CD4-positive, alpha-beta T cell treated with Interleukin-15 for 4 hours (primary cell): ENCODE data around the gene PPIP5K1.
"Not testable (repeated sequence)": the region's sequence is repeated elsewhere in the genome, so short reads cannot be mapped to it uniquely, and the experiment has no call there.

Experiments
- DNase-seq: peaks from one replicate; pipeline ENCODE4 v3.0.0-alpha.2; 2020; ENCODE audit warnings: low spot score

Gene PPIP5K1

DNA sequence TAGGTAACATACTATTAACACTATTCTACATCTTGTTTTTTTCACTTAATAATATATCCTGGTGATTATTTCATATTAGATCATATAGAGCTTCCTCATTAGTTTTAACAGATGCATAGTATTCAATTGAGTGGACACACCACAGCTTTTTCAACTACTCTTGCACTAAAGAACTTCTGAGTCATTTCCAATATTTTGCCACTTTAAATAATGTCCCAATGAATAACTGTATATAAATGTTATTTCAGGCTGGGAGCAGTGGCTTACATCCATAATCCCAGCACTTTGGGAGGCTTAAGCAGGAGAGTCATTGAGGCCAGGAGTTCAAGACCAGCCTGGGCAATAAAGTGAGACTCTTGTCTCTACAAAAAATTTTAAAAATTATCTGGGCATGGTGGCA, 45.7 kb downstream of the PPIP5K1 start:
- DNase-seq = no peak

DNA sequence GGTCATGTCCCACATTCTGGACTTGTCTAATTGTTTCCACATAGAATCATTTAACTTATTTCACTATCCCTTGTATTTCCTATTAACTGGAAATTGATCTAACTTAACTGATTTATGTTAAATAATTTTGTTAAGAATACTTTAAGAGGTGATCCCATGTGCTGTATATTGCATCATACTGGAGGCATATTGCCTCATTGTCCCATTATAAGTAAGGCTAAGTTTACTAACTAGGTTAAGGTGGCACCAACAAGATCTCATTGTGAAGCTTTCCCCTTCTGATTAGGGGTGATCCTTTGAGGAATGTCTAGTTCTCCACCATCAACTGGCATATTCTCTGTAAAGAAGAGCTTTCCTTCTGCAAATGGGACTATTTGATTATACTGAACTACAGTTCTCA, 48.2 kb downstream of the PPIP5K1 start:
- no peak for DNase-seq

DNA sequence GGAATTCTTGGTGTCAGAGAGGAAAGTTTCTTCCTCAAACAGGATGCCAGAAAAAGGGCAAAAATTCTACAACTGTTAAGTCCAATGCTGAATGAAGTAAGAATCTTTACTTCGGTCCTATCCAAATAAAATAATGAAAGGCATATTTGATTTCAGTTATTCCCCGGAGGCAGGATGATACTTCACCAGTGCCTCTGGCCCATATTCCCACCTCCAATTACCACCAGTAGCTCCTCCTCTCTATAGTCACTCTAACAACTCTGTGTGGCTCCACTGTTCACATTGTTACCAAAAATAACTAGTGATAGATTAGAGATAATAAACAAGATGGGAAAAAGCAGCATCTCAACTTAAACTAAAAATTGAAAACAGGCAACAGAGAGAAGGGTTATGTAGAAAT, 51.9 kb downstream of the PPIP5K1 start:
- DNase-seq = no peak

DNA sequence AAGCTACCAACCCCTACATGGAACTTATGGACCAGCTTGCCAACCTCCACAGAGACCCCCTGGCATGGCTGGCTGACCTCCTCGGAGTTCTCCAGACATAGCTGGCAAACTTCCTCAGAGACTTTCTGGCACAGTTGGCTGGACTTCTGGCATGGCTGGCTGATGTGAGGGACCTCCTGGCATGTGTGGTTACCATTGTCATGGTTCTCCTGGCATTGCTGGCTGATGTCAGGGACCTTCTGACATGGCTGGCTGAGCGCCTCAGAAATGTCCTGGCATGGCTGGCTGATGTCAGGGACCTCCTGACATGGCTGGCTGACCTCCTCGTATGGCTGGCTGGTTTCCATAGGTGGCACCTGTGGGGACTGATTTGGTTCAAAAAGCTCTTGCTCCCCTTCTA, 55.1 kb downstream of the PPIP5K1 start:
- no peak for DNase-seq

DNA sequence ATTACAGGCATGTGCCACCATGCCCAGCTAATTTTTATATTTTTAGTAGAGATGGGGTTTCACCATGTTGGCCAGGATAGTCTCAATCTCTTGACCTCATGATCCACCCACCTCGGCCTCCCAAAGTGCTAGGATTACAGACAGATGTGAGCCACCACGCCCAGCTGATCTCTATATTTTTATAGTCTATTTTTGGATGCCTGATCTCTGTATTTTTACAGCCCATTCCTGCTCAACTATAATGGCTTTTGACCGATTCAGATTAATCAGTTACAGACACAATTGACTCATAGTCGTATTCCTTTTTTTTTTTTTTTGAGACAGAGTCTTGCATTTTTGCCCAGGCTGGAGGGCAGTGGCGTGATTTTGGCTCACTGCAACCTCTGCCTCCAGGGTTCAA, 57.2 kb downstream of the PPIP5K1 start:
- not testable (repeated sequence) for DNase-seq

DNA sequence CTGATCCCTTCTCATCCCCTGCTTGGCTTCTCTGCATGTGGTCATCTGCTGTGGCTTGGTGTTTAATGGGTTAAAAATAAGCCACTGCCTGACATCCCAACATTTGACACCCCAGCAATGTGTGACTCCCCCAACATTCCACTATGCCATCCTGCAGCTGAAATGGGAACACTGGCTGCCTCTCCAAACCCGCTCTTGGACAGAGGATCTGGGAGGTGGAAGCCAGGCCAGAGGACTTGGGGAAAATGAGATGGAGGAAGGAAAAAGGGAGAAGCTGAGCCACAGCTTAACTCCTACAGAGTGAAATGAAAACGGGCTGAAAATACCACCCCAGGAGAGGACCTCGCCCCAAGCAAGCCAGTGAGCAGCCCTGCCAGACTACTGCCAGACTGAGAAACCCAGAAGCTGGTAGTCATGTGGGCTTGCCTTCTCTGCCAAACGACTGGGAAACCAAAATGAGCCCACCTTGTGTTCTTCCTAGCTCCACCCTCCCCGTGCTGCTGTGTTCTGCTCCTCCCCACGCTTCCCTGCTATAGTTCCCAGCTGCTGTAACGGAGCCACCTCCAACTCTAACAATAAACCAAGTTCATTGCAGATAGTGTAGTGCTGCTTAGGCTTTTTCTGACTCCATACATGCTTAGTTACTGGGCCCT, 58.9 kb downstream of the PPIP5K1 start:
- no peak for DNase-seq

DNA sequence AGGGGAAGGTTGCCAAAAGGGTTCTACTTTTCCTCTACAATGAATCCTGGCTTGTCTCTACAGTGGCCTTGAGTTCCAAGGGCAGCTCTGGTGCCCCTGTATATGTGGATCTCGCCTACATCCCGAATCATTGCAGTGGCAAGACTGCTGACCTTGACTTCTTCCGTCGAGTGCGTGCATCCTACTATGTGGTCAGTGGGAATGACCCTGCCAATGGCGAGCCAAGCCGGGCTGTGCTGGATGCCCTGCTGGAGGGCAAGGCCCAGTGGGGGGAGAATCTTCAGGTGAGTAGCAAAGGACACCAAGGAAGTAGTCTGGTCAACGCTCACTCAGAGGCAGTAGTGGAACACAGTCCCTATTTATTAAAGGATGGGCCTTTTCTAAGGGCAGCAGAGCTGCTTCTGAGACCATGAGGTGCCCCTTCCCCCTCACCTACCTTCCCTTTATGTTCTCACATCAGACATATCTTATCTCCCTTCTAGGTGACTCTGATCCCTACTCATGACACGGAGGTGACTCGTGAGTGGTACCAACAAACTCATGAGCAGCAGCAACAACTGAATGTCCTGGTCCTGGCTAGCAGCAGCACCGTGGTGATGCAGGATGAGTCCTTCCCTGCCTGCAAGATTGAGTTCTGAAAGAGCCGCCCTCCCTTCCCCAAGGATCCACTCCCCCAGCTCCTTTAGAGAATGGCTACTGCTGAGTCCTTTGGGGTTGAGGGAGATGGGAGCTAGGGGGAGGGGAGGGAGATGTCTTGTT, 60.2 kb downstream of the PPIP5K1 start:
- DNase-seq = no peak

DNA sequence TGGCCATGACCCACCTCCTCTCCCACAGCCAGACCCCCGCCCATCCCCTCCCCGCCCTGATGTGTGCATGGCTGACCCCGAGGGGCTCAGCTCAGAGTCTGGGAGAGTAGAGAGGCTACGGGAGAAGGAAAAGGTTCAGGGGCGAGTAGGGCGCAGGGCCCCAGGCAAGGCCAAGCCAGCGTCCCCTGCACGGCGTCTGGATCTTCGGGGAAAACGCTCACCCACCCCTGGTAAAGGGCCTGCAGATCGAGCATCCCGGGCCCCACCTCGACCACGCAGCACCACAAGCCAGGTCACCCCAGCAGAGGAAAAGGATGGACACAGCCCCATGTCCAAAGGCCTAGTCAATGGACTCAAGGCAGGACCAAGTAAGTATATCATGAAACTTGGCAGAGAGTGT, 60.9 kb downstream of the PPIP5K1 start:
- no peak for DNase-seq

DNA sequence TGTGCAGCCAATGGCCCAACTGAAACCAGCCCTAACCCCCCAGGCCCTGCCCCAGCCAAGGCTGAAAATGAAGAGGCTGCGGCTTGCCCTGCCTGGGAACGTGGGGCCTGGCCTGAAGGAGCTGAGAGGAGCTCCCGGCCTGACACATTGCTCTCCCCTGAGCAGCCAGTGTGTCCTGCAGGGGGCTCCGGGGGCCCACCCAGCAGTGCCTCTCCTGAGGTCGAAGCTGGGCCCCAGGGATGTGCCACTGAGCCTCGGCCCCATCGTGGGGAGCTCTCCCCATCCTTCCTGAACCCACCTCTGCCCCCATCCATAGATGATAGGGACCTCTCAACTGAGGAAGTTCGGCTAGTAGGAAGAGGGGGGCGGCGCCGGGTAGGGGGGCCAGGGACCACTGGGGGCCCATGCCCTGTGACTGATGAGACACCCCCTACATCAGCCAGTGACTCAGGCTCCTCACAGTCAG, 61.4 kb downstream of the PPIP5K1 start:
- no peak for DNase-seq

DNA sequence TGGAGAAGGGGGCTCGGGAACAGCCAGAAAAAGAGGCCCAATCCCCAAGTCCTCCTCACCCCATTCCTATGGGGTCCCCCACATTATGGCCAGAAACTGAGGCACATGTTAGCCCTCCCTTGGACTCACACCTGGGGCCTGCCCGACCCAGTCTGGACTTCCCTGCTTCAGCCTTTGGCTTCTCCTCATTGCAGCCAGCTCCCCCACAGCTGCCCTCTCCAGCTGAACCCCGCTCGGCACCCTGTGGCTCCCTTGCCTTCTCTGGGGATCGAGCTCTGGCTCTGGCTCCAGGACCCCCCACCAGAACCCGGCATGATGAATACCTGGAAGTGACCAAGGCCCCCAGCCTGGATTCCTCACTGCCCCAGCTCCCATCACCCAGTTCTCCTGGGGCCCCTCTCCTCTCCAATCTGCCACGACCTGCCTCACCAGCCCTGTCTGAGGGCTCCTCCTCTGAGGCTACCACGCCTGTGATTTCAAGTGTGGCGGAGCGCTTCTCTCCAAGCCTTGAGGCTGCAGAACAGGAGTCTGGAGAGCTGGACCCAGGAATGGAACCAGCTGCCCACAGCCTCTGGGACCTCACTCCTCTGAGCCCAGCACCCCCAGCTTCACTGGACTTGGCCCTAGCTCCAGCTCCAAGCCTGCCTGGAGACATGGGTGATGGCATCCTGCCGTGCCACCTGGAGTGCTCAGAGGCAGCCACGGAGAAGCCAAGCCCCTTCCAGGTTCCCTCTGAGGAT, 62.0 kb downstream of the PPIP5K1 start:
- DNase-seq = no peak

DNA sequence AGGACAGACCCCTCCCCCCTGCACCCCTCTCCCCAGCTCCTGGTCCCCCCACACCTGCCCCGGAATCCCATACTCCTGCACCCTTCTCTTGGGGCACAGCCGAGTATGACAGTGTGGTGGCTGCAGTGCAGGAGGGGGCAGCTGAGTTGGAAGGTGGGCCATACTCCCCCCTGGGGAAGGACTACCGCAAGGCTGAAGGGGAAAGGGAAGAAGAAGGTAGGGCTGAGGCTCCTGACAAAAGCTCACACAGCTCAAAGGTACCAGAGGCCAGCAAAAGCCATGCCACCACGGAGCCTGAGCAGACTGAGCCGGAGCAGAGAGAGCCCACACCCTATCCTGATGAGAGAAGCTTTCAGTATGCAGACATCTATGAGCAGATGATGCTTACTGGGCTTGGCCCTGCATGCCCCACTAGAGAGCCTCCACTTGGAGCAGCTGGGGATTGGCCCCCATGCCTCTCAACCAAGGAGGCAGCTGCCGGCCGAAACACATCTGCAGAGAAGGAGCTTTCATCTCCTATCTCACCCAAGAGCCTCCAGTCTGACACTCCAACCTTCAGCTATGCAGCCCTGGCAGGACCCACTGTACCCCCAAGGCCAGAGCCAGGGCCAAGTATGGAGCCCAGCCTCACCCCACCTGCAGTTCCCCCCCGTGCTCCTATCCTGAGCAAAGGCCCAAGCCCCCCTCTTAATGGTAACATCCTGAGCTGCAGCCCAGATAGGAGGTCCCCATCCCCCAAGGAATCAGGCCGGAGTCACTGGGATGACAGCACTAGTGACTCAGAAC, 62.8 kb downstream of the PPIP5K1 start:
- no peak for DNase-seq

DNA sequence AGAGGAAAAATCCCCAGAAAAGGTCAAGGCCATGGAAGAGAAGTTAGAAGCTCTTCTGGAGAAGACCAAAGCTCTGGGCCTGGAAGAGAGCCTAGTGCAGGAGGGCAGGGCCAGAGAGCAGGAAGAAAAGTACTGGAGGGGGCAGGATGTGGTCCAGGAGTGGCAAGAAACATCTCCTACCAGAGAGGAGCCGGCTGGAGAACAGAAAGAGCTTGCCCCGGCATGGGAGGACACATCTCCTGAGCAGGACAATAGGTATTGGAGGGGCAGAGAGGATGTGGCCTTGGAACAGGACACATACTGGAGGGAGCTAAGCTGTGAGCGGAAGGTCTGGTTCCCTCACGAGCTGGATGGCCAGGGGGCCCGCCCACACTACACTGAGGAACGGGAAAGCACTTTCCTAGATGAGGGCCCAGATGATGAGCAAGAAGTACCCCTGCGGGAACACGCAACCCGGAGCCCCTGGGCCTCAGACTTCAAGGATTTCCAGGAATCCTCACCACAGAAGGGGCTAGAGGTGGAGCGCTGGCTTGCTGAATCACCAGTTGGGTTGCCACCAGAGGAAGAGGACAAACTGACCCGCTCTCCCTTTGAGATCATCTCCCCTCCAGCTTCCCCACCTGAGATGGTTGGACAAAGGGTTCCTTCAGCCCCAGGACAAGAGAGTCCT, 63.6 kb downstream of the PPIP5K1 start:
- DNase-seq = no peak

DNA sequence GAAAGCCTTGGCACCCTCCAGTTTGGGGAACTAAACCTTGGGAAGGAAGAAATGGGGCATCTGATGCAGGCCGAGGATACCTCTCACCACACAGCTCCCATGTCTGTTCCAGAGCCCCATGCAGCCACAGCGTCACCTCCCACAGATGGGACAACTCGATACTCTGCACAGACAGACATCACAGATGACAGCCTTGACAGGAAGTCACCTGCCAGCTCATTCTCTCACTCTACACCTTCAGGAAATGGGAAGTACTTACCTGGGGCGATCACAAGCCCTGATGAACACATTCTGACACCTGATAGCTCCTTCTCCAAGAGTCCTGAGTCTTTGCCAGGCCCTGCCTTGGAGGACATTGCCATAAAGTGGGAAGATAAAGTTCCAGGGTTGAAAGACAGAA, 64.9 kb downstream of the PPIP5K1 start:
- DNase-seq = no peak

DNA sequence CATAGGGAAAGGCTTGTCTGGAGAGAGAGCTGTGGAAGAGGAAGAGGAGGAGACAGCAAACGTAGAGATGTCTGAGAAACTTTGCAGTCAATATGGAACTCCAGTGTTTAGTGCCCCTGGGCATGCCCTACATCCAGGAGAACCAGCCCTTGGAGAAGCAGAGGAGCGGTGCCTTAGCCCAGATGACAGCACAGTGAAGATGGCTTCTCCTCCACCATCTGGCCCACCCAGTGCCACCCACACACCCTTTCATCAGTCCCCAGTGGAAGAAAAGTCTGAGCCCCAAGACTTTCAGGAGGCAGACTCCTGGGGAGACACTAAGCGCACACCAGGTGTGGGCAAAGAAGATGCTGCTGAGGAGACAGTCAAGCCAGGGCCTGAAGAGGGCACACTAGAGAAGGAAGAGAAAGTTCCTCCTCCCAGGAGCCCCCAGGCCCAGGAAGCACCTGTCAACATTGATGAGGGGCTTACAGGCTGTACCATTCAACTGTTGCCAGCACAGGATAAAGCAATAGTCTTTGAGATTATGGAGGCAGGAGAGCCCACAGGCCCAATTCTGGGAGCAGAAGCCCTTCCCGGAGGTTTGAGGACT, 65.7 kb downstream of the PPIP5K1 start:
- no peak for DNase-seq

DNA sequence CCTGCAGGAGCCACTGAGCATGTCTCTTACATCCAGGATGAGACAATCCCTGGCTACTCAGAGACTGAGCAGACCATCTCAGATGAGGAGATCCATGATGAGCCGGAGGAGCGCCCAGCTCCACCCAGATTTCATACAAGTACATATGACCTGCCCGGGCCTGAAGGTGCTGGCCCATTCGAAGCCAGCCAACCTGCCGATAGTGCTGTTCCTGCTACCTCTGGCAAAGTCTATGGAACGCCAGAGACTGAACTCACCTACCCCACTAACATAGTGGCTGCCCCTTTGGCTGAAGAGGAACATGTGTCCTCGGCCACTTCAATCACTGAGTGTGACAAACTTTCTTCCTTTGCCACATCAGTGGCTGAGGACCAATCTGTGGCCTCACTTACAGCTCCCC, 66.4 kb downstream of the PPIP5K1 start:
- no peak for DNase-seq

DNA sequence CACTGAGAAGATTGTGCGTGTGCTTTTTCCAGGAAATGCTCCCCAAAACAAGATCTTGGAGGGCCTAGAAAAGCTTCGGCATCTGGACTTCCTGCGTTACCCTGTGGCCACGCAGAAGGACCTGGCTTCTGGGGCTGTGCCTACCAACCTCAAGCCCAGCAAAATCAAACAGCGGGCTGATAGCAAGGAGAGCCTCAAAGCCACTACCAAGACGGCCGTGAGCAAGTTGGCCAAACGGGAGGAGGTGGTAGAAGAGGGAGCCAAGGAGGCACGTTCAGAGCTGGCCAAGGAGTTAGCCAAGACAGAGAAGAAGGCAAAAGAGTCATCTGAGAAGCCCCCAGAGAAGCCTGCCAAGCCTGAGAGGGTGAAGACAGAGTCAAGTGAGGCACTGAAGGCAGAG, 67.8 kb downstream of the PPIP5K1 start:
- no peak for DNase-seq

DNA sequence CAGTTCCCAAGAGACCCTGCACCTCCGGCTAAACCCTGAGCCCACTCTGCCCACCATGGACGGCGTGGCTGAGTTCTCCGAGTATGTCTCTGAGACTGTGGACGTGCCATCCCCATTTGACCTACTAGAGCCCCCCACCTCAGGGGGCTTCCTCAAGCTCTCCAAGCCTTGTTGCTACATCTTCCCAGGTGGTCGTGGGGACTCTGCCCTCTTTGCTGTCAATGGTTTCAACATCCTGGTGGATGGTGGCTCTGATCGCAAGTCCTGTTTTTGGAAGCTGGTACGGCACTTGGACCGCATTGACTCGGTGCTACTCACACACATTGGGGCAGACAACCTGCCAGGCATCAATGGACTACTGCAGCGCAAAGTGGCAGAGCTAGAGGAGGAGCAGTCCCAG, 68.6 kb downstream of the PPIP5K1 start:
- no peak for DNase-seq

DNA sequence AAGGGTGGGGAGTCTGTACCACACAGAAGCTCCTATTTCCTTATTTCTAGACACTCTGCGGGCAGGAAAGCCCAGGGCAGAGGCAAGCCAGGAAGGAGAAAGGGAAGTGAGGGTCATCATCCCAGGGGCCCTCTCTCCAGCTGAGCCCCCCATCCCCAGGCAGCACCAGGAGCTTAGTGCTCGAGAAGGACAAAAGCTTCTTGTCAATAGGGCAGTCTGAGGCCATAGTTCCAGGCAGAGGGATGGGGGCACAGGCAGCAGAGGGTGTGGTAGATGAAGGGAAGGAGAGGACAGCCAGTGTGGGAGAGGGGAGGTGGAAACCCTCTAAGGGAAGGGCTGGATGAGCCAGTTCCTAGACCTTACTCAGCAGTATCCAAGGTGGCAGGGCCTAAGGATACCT, 69.9 kb downstream of the PPIP5K1 start:
- no peak for DNase-seq

DNA sequence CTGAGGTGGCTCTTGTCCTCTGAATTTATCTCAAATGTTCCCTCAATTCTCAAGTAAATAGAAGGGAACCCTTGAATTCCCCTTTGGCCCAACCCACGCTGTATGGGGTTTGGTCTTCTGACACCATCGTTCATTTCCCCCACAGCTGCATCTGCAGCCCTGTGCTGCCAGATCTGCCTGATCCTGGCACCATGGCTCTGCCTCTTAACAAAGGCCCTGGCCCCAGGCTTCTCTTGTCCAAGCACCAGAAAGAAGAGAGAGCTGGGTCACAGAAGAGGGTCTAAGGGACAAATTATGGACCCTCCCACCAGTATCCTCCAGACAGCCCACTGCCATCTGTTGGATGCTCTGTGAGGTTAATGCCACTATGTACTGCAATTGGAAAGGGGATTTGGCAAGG, 70.8 kb downstream of the PPIP5K1 start:
- no peak for DNase-seq

DNA sequence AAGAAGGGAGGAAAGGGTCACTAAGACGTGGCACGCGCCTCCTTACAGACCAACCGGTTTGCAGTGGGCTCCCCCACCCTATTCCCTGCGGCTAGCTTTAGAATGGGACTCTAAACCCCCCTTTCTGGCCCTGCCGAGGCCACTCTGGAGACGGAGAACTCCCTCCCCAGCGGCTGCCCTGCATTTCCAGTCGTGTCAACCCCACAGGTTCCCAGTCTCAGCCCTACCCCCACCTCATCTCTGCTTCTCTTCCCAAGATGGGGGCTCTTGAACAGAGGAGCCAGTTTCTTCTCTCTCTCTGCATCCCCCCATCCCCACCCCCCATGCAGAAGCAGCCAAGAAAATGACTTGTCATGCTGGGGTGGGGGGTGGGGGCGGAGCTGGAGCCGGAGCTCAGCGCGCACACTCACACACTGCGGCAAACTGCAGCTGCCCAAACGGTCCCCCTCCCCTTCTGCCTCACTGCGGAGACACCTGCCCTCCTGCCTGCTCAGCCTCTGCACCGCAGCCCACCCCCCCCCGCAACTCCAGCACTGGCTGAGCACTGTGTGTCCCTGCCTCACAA, 71.7 kb downstream of the PPIP5K1 start:
- no peak for DNase-seq
